Nucleus accumbens (tissue), 56 donors: ENCODE measurements around the gene CLEC4F.

Experiments
- DNase-seq, 56 donors: peaks; one replicate each; lab custom pipeline; 2025; lab: John Stamatoyannopoulos, UW

CLEC4F gene

DNA sequence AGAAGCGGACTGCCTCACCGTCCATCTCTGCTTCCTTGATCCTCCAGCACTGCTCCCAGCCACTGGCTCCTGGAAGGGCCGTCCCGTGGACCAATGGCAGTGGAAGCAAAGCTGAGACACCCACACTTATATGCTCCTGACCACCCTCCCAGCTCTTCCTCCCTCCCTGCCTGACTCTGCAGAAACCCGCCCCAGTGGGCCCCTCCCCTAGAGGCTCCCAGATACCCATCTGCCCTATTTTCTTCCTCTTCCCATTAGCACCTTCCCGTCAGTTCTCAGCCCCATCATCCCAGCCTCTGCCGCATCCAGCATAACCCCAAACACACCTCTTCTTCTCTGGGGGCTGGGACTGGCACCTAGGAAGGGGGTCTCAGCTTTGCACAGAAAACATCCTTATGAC lies at the start of gene CLEC4F:
TSS of gene CLEC4F (minus strand) at position 101 of the 400 bp plus-strand sequence. CDS start at position 25, 76 bp downstream.
- no peak for DNase-seq

DNA sequence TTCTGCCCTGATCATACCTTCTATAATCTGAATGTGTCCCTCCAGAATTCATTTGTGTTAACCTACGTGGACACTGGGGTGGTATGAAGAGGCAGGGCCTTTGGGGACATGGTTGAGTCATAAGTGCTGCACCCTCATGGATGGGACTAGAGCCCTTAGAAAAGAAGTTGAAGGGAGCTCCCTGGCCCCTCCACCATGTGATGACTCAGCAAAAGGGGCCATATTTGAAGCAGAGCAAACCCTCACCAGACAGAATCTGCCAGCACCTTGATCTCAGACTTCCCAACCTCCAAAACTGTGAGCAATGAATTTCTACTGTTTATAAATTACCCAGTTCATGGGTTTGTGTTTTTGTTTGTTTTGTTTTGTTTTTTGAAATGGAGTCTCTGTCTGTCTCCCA lies 48.6 kb upstream of the CLEC4F start:
- no peak for DNase-seq

- peak in 48 of 56 donors; percentile 7 to 88 (median 53) for DNase-seq
Observed at GRCh38 chr2:70861777-70862625, 41.6 kb upstream of the CLEC4F start.

GRCh38 chr2:70855667-70856066 lies 35.3 kb upstream of the CLEC4F start:
- DNase-seq: no peak

DNA sequence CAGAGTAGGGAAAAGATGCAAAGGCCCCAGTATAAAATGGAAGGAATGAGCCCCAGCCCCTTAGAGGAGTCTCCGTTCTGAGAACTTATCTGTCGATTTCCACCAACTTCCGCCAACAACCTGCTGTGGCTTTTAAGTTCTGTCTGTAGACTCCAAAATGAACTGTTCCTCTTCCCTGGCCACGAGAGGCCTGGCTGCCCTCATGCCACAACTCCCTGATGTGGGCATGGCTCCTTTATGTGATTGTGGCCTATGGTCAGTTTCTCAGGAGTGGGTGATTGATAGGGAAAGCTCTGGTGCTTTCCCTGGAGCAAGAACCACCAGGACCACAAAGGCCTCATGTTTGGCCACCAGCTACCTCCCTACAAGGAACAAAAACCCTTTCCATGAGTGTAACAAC lies 34.0 kb upstream of the CLEC4F start:
- peak in 8 of 56 donors; percentile 4 to 26 (median 8) for DNase-seq

DNA sequence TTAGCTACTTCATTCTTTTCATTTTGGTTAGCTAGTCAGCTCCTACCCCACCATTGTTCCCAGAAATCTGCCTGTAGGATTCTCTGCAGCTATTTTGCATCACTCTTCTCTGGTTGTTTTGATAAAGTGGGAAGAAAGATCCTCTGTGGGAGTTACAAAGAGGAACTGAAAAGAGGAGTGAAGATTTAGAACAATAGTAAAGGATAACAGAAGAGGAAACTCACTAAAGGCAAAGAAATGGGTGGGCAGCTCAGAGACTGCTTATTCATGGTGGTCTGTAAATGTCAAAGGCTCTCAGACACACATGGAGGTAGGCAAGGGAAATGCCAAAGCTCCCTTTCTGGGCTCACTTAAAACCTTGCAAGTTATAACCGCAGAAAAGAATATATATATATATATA lies 32.4 kb upstream of the CLEC4F start:
- DNase-seq: no peak

- peak in 2 of 56 donors; percentile 2 to 5 for DNase-seq
Observed at GRCh38 chr2:70851704-70852103, 31.3 kb upstream of the CLEC4F start.

- DNase-seq: peak in 26 of 56 donors; percentile 3 to 65 (median 28)
Observed at GRCh38 chr2:70850925-70851324, 30.5 kb upstream of the CLEC4F start.

DNA sequence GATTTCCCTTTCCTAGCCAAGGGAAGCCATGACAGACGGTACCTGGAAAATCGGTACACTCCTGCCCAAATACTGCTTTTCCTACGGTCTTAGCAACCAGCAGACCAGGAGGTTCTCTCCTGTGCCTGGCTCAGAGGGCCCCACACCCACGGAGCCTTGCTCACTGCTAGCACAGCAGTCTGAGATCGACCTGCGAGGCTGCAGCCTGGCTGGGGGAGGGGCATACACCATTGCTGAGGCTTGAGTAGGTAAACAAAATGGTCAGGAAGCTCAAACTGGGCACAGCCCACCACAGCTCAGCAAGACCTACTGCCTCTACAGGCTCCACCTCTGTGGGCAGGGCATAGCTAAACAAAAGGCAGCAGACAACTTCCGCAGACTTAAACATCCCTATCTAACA lies 22.0 kb upstream of the CLEC4F start:
- DNase-seq: no peak

DNA sequence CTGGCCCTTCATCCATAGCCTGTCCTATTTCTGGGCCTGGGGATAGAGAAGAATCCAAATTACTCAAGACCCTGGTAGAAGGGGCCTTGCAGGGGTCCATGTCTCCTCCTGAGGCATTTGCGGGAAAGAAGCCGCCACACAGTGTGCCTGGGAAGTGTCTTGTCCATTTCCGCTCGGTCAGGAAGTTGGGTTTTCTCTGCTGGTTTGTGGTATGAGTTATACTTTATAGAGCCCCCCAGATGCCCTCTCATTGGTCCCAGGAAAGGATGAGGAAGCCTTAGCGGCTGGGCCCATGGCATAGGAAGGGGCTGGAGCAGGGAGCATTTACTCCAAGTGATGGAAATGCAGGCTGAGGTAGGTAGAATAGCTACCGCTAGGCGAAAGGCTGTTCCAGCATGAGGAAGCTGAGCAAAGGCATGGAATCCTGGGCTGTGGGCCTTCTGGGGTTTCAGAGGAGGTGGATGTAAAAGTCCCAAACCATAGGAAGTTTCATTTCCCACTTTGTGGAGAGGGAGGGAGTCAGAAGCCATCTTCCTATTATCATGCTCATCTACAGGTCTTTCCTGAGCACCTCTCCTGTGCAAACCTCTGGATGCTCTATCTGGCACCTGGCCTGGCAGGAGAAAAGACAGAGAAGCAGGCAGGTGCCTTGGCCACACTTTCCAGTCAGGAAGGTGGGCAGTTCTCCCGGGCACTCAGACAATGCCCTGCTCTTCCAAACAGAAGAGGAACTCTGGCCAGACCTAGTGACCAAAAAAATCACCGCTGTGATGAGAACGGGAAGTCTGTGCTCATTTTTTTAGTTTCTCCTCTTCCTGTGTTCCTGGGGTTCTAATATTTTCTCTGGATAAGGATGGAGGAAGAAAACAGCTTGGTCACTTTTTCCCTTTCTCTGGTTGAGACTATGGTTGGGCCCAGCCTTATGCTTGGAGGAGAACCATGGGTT lies 17.9 kb upstream of the CLEC4F start:
- DNase-seq: no peak

DNA sequence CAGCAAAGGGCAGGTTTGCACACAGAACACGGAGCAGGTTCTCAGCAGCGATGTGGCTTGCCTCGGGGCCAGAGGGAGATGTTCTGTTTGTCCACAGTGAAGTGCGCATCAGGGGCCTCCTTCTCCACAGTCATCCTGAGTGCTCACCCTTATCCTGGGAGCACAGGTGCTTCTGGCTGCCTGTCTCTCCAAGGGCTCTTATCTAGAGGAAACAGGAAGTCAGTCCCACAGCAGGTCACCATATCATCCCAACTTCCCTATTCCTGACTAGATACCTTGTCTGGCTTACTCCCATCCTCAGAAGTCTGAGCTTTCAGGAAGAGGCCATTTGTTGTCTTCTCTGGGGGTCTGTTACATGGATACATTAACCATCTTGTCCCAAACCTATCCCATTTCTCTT lies 15.2 kb upstream of the CLEC4F start, which contains the start of gene CD207:
TSS of gene CD207 (minus strand) at position 174 of the 400 bp plus-strand sequence. CDS start at position 134, 40 bp downstream.
- no peak for DNase-seq

GRCh38 chr2:70834881-70835280 lies 14.5 kb upstream of the CLEC4F start:
- DNase-seq: no peak

- no peak for DNase-seq
Observed at GRCh38 chr2:70834106-70834505, 13.7 kb upstream of the CLEC4F start.

DNA sequence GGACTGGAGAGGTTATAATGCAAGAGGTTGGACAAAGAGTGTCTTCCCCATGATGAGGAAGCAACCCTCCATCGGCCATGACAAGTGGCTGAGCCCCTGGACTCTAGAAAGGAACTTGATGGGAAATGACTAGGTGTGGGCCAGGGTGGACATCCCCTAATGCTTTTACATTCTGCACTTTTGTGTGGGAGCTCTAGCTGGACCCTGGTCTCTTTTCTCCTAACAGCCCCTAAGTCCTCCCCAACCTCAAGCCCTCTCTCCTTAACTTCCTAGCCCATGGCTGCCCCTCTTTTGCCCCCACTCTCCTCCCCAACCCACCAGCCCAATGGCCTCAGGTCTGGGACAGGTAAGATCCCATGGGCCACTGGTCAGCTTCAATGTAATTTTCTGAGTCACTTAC lies 12.8 kb upstream of the CLEC4F start:
- DNase-seq: no peak

DNA sequence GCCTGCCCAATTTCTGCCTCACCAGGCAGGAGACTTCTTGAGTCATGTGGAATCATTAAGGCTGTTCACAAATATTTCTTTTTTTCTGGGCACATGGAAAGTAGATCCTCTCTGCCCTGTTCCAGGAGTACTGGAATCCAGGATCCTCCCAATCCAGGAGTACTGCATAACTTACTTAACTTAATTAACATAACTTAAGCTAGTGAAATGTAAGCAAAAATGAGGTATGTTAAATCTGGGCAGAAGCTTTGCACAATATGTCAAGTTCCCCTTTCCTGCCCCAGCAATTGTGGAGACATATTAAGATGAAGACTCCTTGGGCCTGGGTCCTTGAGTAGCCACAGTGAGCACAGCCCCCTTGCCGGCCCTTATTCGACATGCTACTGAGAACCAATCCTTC lies 12.0 kb upstream of the CLEC4F start:
- DNase-seq: no peak

DNA sequence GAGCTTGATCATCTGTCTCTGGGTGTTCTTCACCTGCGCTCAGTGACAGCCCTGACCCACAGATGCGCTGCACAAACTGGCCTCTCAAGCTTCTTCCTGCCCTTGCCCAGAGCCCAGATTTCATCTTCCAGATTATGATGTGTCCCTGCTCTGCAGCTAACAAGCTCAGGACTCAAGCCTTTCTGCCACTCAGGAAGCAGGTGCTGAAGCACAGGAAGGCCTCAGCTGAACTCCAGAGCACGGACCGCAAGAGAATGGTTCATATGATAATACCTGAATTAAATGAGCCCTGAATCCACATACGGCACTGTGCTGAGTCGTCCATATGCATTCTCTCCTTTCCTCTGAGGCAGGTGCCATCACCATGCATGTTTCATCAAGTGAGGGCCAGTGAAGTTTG lies 11.5 kb upstream of the CLEC4F start:
- no peak for DNase-seq

- DNase-seq: no peak
Observed at GRCh38 chr2:70830366-70830765, 10.0 kb upstream of the CLEC4F start.

DNA sequence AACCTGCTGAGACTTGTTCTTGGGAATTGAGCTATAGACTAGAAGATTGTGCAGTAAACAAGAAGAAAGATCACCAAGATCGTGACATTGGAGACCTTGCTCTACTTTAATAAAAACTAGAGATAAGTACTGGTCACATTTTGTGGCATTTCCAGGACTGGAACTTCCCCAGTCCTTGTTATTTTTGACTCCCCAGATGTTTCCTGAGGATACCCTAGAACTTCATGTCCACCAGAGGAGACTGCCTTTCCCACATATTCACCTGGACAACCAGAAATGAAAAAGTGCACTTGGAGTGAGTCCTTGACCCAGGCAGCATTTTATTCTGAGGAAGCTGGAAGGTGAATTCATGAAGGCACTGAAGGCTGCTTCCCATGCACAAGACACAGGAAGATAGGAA lies 9.5 kb upstream of the CLEC4F start:
- DNase-seq: no peak

DNA sequence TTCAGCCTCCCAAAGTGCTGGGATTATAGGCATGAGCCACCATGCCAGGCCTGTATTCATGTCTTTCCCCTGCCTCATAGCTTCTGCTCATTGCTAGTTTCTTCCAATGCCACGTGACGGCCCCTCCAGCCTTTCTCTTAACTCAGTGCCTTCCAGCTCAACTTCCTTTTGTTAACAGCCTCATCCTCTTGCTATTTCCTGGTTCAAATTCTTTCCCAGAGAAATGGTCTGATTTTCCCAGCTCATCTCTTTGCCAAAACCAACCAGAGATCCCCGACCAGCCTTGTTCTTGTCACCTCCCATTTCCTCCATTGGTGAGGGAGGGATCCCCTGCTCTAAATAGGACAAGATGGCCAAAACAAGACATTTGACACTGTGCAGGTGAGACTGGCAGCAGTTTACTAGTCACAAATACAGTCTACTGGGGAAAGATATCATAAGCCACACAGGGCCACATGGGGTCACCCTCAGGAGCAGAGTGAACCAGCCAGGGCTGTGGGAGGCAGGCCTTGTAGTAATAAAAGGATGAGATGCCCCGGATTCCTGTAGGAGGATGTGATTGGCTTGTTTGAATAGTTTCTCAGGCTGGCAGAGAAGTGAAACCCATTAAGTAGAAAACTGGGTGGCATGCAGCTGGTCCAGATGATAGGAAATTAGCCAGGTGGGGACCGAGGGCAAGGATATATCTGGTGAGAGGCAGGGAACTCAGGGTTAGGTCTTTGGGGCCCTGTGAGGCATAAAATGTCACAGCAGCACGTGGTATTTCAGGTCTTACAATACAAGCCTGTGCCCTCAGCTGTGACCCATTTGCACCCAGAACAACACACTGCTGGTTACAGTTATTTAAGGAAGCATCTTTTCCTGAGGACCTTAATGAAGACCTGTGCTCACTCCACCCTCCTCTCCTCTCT lies 8.8 kb upstream of the CLEC4F start:
- DNase-seq: no peak

DNA sequence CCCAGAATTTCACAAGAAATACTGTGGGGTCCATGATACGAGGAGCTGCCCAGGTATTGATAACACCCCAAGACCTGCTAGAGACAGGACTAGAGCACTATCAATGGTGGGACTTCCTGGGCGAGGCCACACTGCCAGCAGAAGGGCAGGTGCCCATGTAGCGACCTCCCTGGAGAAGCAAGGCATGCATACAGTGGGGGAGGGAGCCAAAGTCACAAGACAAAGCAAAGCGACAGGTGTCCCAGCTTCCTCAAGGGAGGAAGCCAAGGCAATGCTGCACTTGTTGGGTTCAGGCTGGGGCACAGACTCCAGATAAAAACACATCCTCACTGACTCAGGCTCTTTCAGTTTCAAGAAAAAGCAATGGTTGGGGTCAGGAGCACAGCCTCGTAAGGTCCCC lies 7.7 kb upstream of the CLEC4F start:
- DNase-seq: no peak
